ENCODE data around the gene FDX2. TPM values are rescaled to one million over a fixed set of nuclear protein-coding genes. Genes with fewer than 3 reads are reported as not detected.

Gene FDX2
- total RNA-seq, 1 experiment from 2014 or later: 79.5 TPM

- TF ChIP-seq CTCF (conservative IDR thresholded peaks at IDR 0.05; ENCODE audit: low read depth, low read length): no peak
- TF ChIP-seq EZH2 (IDR thresholded peaks at IDR 0.05; ENCODE audit: low read length, unreplicated experiment): no peak
- no peak for TF ChIP-seq EZH2phosphoT487 (IDR thresholded peaks at IDR 0.05; ENCODE audit: borderline replicate concordance, low read length)
- H3F3A ChIP-seq (ENCODE audit: low read length, unreplicated experiment): no peaks in the 10 kb centered on the region
- H2AFZ ChIP-seq (ENCODE audit: low read length): peak overlapping the region; percentile 80
- ATAC-seq (peak; percentile 45), DNase-seq (peak; percentile 56)
- peaks cover 29% of the 10 kb centered on the region for H3K4me1 ChIP-seq (ENCODE audit: insufficient read depth, low read length)
- no peaks in the 10 kb centered on the region for H3K79me2 ChIP-seq (ENCODE audit: low read length)
- H3K9me2 ChIP-seq (replicated peaks; ENCODE audit: low read length): no peaks in the 10 kb centered on the region
- no peaks in the 10 kb centered on the region for H3K9me3 ChIP-seq (ENCODE audit: low read length)
- no peaks in the 10 kb centered on the region for H4K20me1 ChIP-seq (ENCODE audit: low read length)
- H3K9ac ChIP-seq (ENCODE audit: low read length): no peak overlapping the region
- H3K27ac ChIP-seq (ENCODE audit: low read length): no peak overlapping the region
- intact Hi-C loops (cut with micrococcal nuclease): no loop called here
- peaks cover 19% of the 10 kb centered on the region; the same call in 1 of the 2 replicates for H3K27me3 ChIP-seq (ENCODE audit: low read length)
- ChIA-PET CTCF (interaction anchor here (0.8 to 2.1 kb wide), 4 partner anchors 21 to 100 kb away, joined by 3 to 12 read pairs (median 4); partner anchors contain the start of gene ICAM1), POLR2A (ENCODE audit: unreplicated experiment) (interaction anchor here (0.6 kb wide), 2 partner anchors 43 to 89 kb away, joined by 6 to 10 read pairs; partner anchors contain the start of gene TYK2)
- H3K36me3 ChIP-seq (ENCODE audit: low read depth, low read length): no peaks in the 10 kb centered on the region
- H3K4me3 ChIP-seq (ENCODE audit: low read length): peak overlapping the region; percentile 69
- H3K4me2 ChIP-seq (ENCODE audit: low read length): peak overlapping the region; percentile 95
- no TSS peak for BruUV-seq (replicated peaks)
Observed at GRCh38 chr19:10290876-10291553, 24.8 kb downstream of the FDX2 start.

GRCh38 chr19:10290357-10290875 lies 25.4 kb downstream of the FDX2 start:
- peak overlapping the region; percentile 95 for H3K4me2 ChIP-seq (ENCODE audit: low read length)
- H2AFZ ChIP-seq (ENCODE audit: low read length): peak overlapping the region; percentile 80
- peak overlapping the region; percentile 69 for H3K4me3 ChIP-seq (ENCODE audit: low read length)
- no peak overlapping the region for H3K27ac ChIP-seq (ENCODE audit: low read length)
- H4K20me1 ChIP-seq (ENCODE audit: low read length): no peaks in the 10 kb centered on the region
- peaks cover 19% of the 10 kb centered on the region; the same call in 1 of the 2 replicates for H3K27me3 ChIP-seq (ENCODE audit: low read length)
- H3F3A ChIP-seq (ENCODE audit: low read length, unreplicated experiment): no peaks in the 10 kb centered on the region
- DNase-seq (peak; percentile 34), ATAC-seq (peak; percentile 2; the same call in 1 of the 2 replicates)
- no peaks in the 10 kb centered on the region for H3K36me3 ChIP-seq (ENCODE audit: low read depth, low read length)
- peaks cover 29% of the 10 kb centered on the region for H3K4me1 ChIP-seq (ENCODE audit: insufficient read depth, low read length)
- CTCF ChIA-PET: interaction anchor here (1.3 to 2.1 kb wide), 2 partner anchors 20 to 98 kb away, joined by 5 to 12 read pairs; partner anchors contain the start of gene ICAM1
- H3K9me2 ChIP-seq (replicated peaks; ENCODE audit: low read length): no peaks in the 10 kb centered on the region
- no peak overlapping the region for H3K9ac ChIP-seq (ENCODE audit: low read length)
- POLR2A ChIA-PET (ENCODE audit: unreplicated experiment): no interaction called here
- BruUV-seq (replicated peaks): no TSS peak
- intact Hi-C loops (cut with micrococcal nuclease): no loop called here
- no peaks in the 10 kb centered on the region for H3K9me3 ChIP-seq (ENCODE audit: low read length)
- TF ChIP-seq CTCF (conservative IDR thresholded peaks at IDR 0.05; ENCODE audit: low read depth, low read length): no peak
- TF ChIP-seq EZH2 (IDR thresholded peaks at IDR 0.05; ENCODE audit: low read length, unreplicated experiment): no peak
- H3K79me2 ChIP-seq (ENCODE audit: low read length): no peaks in the 10 kb centered on the region
